HG03108 (cell line): ENCODE data around the gene SLC22A31.

Experiments
- ATAC-seq: cut with Tn5 transposase; IDR thresholded peaks from one replicate; pipeline ENCODE4 v1.9.1; 2021; ENCODE audit warnings: moderate library complexity; ENCODE audit not compliant: unreplicated experiment

SLC22A31 gene

DNA sequence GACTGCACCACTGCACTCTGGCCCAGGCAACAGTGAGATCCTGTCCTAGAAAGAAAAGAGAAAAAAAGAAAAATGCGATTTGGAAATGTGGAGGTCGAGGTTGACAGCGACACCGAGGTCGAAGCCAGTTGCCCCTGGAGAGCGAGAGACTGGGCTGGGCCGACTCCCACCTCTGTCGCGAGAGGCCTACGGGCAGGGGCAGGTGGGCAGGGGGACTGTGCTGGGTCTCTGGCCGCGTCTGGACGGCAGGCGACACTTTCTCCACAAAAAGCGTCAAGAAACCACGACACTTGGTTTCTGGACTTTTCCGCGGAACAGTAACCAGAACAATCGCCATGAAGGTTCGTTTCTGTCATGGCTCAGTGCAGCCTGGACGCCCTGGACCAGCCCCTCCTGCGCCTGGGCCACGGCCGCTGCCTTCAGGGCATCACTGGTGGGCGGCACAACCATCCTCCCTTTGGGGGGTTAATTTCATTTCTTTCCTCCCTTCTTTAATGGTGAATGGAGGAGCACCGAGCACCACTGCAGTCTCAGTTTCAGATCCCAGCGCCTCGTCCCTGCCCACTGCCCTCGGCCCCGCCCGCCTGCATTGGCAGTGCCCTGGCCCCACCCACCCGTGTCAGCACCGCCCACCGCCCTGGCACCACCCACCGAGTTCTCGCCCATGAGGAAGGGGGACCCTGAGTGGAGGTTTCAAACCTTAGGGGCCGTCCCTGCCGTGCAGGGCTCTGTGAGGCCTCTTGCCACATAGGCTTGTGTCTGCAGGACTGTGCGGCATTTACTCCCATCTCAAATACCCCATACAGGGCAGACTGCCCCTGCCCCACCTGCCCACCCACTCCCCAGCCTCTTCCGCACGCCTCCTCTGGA is 47.3 kb downstream of the SLC22A31 start:
- ATAC-seq = no peak

DNA sequence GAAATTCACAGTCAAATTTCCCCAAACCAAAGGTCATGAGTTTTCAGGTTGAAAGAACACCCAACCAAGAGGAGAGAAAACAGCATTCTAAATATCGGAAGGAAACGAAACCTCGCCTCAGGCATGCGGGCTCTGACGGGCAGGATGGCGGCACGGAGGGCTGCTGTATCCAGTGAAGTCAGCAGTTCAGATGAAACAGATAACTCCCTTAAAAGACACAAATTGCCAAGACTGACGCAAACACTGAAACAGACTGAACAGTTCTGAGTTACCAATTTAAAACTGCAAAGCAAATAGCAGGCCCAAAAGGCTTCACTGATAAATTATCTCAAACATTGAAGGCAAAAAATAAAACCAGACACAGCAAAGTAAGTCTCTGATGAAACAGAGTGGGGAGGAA is 49.4 kb downstream of the SLC22A31 start:
- no peak for ATAC-seq

DNA sequence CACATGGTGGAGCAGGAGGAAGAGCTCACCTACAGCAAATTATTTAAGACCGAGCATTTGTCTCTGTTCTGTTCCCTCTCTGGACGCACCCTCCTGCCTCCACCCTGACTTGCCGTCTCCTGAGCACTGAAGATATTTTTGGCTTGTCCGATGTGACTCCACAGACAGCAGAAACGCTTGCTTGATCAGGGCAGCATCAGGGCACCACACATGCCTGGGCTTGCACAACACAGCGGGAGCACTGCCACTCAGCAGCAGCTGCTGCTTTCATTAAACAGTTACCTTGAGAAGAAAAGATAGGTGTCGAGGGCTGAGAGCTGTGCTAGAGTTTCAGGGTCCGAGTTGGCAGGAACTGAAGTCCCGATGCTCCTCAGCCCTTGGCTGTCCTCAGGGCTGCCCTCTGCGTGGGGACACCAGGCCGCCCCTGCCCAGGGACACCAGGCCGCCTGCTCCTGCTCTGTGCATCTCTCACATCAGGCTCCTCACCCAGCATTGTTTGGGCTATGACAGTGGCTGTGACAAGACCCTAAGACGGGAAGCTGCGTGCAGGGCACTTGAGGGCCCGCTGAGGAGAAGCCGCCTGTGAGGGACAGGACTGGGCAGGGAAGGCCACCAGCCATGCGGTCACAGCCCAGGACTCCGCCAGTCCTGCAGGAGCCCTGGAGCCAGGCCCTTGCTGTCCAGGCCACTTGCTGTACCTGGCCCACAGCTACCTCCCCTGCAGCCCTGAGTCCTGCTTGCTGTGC is 50.1 kb downstream of the SLC22A31 start:
- no peak for ATAC-seq

DNA sequence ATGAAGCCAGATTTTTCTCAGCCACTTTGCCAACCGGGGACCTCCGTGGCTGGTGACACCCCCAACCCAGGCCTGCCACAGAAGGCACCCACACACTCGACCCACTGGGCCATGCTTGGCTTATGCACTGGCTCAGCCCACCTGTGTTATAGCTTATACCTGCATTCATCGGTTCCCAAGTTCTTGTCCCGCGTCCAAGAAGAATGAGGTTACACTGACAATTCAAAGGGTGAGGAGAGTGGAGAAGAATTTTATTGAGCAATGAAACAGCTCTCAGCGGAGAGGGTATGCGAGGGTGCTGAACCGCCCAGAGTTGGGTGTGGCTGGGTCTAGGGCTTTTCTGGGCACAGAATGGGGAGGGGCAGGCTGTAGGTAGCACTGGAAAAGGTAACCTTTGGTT is 51.0 kb downstream of the SLC22A31 start:
- no peak for ATAC-seq

DNA sequence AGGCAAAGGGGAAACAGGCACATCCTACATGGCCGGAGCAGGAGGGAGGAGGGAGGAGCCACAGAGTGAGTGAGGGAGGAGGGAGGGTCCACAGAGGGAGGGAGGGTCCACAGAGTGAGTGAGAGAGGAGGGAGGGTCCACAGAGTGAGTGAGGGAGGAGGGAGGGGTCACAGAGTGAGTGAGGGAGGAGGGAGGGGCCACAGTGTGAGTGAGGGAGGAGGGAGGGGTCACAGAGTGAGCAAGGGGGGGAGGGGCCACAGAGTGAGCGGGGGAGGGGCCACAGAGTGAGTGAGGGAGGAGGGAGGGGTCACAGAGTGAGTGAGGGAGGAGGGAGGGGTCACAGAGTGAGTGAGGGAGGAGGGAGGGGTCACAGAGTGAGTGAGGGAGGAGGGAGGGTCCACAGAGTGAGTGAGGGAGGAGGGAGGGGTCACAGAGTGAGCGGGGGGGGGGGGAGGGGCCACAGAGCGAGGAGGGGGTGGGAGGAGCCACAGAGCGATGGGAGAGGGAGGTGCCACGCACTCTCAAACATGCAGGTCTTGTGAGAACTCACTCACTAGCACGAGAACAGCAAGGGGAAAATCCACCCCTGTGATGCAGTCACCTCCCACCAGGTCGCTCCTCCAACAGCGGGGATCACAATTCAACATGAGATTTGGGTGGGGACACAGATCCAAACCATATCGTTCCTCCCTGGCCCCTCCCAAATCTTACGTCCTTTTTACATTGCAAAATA is 53.1 kb downstream of the SLC22A31 start:
- no peak for ATAC-seq

DNA sequence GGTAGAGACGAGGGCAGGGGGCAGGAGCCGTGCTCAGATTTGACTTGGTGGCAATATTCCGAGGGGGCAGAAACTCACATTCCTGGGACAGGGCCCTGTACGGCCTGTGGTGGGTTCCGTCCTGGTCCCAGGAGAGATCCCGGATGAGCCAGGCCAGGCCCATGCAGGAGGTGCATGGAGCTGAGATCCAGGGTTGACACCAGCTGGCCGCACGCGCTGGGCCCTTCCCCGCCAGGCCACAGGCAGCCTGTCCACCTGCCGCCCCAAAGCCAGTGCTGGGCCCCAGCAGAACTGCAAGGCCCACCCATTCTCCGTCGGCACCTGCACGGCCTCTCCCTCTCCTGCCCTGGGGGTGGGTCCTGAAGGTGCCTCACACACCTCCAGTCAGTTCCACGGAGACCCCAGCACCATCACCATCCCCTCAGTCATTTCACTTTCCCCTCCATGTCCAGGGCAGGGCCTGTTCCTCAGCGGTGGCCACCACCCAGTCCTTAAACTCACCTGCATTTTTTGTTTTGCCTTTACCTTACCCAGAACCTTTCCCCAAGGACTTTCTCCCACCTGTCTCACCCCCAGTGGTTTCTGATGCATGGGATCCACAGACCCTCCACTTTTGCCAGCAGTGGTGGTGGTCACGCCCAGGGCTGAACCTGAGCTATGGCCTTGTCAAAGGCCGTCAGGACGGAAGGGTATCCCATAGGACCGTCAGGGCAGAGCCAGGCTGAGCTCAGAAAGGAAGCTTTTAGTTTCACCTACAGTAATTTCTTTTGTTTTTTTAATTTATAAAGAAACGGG is 53.9 kb downstream of the SLC22A31 start:
- ATAC-seq = no peak
